Measurements from ENCODE around the gene ATP5F1E. TPM values are rescaled to one million over a fixed set of nuclear protein-coding genes. Genes with fewer than 3 reads are reported as not detected.

Gene ATP5F1E
- total RNA-seq, 1 donor from 2014 or later = 73.8 TPM

- H3K9me3 ChIP-seq = no peaks in the 10 kb centered on the region
- peak overlapping the region; percentile 94 for H3K27ac ChIP-seq
- DNase-seq (peak; percentile 81), ATAC-seq (peak; percentile 8 to 29)
- intact Hi-C loops (cut with DNase I) = no loop called here
- no peaks in the 10 kb centered on the region for H3K27me3 ChIP-seq (ENCODE audit: low read depth)
- peaks cover 12% of the 10 kb centered on the region for H3K36me3 ChIP-seq
- peaks cover 67% of the 10 kb centered on the region for H3K4me1 ChIP-seq
- H3K4me3 ChIP-seq = peak overlapping the region; percentile 91
- TF ChIP-seq, protein P1, sequence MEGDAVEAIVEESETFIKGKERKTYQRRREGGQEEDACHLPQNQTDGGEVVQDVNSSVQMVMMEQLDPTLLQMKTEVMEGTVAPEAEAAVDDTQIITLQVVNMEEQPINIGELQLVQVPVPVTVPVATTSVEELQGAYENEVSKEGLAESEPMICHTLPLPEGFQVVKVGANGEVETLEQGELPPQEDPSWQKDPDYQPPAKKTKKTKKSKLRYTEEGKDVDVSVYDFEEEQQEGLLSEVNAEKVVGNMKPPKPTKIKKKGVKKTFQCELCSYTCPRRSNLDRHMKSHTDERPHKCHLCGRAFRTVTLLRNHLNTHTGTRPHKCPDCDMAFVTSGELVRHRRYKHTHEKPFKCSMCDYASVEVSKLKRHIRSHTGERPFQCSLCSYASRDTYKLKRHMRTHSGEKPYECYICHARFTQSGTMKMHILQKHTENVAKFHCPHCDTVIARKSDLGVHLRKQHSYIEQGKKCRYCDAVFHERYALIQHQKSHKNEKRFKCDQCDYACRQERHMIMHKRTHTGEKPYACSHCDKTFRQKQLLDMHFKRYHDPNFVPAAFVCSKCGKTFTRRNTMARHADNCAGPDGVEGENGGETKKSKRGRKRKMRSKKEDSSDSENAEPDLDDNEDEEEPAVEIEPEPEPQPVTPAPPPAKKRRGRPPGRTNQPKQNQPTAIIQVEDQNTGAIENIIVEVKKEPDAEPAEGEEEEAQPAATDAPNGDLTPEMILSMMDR (IDR thresholded peaks at IDR 0.05) = no peak
These were observed 24.2 kb downstream of the ATP5F1E start for GRCh38 chr20:59007665-59008511.

GRCh38 chr20:59006864-59007664, 25.1 kb downstream of the ATP5F1E start, which contains the start of gene CTSZ:
Gene CTSZ, minus strand, starts transcription at chr20:59007254. Its CDS starts 126 bp downstream, at chr20:59007128.
- DNase-seq = peak; percentile 88

GRCh38 chr20:59006167-59006863, 25.8 kb downstream of the ATP5F1E start:
- intact Hi-C loops (cut with DNase I) = no loop called here
- TF ChIP-seq, protein P1 (IDR thresholded peaks at IDR 0.05) = no peak
- DNase-seq = peak; percentile 66
- H3K36me3 ChIP-seq = peaks cover 24% of the 10 kb centered on the region
- H3K27me3 ChIP-seq (ENCODE audit: low read depth) = no peaks in the 10 kb centered on the region
- ATAC-seq = peak; percentile 5 to 28
- H3K9me3 ChIP-seq = no peaks in the 10 kb centered on the region
- peak overlapping the region; percentile 91 for H3K4me3 ChIP-seq
- peaks cover 68% of the 10 kb centered on the region for H3K4me1 ChIP-seq
- H3K27ac ChIP-seq = peak overlapping the region; percentile 94

More at GRCh38 chr20:59006864-59007664, 25.1 kb downstream of the ATP5F1E start, which contains the start of gene CTSZ:
- peaks cover 71% of the 10 kb centered on the region for H3K4me1 ChIP-seq
- no peaks in the 10 kb centered on the region for H3K9me3 ChIP-seq
- ATAC-seq = peak; percentile 86 to 90
- TF ChIP-seq, protein P1 (IDR thresholded peaks at IDR 0.05) = no peak
- intact Hi-C loops (cut with DNase I) = no loop called here
- H3K27ac ChIP-seq = peak within 1 kb of the TSS; percentile 94
- peak within 1 kb of the TSS; percentile 91 for H3K4me3 ChIP-seq
- no peaks in the 10 kb centered on the region for H3K27me3 ChIP-seq (ENCODE audit: low read depth)
- H3K36me3 ChIP-seq = peaks cover 16% of the 10 kb centered on the region

DNA sequence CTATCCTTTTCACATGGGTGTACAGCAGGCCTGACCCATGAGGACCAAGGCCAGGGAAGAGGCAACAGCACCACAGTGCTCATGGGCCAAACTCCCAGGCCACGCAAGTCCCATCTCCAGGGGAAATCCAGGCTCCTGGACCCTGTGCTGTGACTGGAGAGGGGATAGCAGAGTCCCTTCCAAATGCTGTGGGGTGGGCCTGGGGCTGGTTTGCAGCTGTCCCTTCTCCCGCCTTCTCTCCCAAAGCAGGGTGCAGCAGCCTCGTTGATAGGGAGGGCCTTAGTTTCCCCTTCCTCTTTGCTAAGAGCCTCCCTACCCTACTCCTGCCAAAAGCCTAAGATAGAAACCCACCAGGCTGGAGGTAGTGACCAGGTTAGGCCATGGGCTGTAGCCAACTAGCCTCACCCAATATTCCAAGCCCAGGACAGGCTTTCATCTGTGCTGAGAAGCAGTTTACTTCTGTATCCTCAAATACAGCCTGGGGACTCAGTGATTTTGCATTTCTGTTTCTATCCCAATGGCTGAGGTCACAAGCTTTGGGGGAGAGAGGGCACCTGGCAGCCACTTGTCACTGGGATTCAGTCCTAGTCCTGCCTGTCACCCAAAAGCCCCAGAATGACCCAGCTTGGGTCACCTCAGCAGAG, 26.5 kb downstream of the ATP5F1E start:
- Histone ChIP-seq H3K4me1 (peaks cover 62% of the 10 kb centered on the region), H3K27me3 (ENCODE audit: low read depth) (no peaks in the 10 kb centered on the region), H3K4me3 (peak overlapping the region; percentile 91), H3K36me3 (peaks cover 30% of the 10 kb centered on the region), H3K27ac (peak overlapping the region; percentile 94), H3K9me3 (no peaks in the 10 kb centered on the region)
- ATAC-seq (no peak), DNase-seq (no peak)
- intact Hi-C loops (cut with DNase I) = no loop called here
- TF ChIP-seq, protein P1 (IDR thresholded peaks at IDR 0.05) = no peak

Measured in lower lobe of right lung (tissue), 2 donors.